Activated CD4-positive, alpha-beta T cell treated with anti-CD3 and anti-CD28 coated beads, Interleukin-2, Interleukin-6, amounts not matched to agents 100 ng/mL and 50 ng/mL, durations not matched to agents 16 hours and 8 hours (primary cell): ENCODE data around the gene ACER3.
"Not testable (repeated sequence)": the region's sequence is repeated elsewhere in the genome, so short reads cannot be mapped to it uniquely, and the experiment has no call there.

Experiments used
- DNase-seq: peaks from one replicate; pipeline ENCODE4 v3.0.0-alpha.2; 2020

ACER3 gene

GRCh38 chr11:76837696-76838677, 22.7 kb upstream of the ACER3 start:
- no peak for DNase-seq

GRCh38 chr11:76838678-76839068, 22.0 kb upstream of the ACER3 start:
- DNase-seq, result no peak

GRCh38 chr11:76839311-76839710, 21.4 kb upstream of the ACER3 start:
- no peak for DNase-seq

GRCh38 chr11:76841923-76842452, 18.7 kb upstream of the ACER3 start:
- DNase-seq, result no peak

- no peak for DNase-seq
Measured at GRCh38 chr11:76843907-76844306, 16.8 kb upstream of the ACER3 start.

- DNase-seq, result no peak
Measured at GRCh38 chr11:76844511-76844910, 16.2 kb upstream of the ACER3 start.

GRCh38 chr11:76845069-76845468, 15.6 kb upstream of the ACER3 start:
- DNase-seq, result no peak

- no peak for DNase-seq
Measured at GRCh38 chr11:76846441-76846840, 14.3 kb upstream of the ACER3 start.

- DNase-seq, result no peak
Measured at GRCh38 chr11:76849376-76849775, 11.3 kb upstream of the ACER3 start.

- no peak for DNase-seq
Measured at GRCh38 chr11:76850130-76850529, 10.6 kb upstream of the ACER3 start.

- DNase-seq, result no peak
Measured at GRCh38 chr11:76850815-76851214, 9.9 kb upstream of the ACER3 start.

GRCh38 chr11:76854709-76855108, 6.0 kb upstream of the ACER3 start:
- no peak for DNase-seq

- not testable (repeated sequence) for DNase-seq
Measured at GRCh38 chr11:76855670-76856069, 5.0 kb upstream of the ACER3 start.

- DNase-seq, result no peak
Measured at GRCh38 chr11:76856106-76856505, 4.6 kb upstream of the ACER3 start.

GRCh38 chr11:76856571-76856970, 4.1 kb upstream of the ACER3 start:
- no peak for DNase-seq

GRCh38 chr11:76857781-76858410, 2.8 kb upstream of the ACER3 start:
- no peak for DNase-seq

GRCh38 chr11:76859708-76860227, 950 bp upstream of the ACER3 start:
- DNase-seq, result no peak

- DNase-seq, result peak; percentile 6
Measured at GRCh38 chr11:76861490-76861953, 804 bp downstream of the ACER3 start.

- not testable (repeated sequence) for DNase-seq
Measured at GRCh38 chr11:76862794-76863193, 2.1 kb downstream of the ACER3 start.

GRCh38 chr11:76863196-76863777, 2.6 kb downstream of the ACER3 start:
- DNase-seq, result no peak

GRCh38 chr11:76872959-76873827, 12.5 kb downstream of the ACER3 start:
- DNase-seq, result no peak

GRCh38 chr11:76878014-76878413, 17.3 kb downstream of the ACER3 start:
- DNase-seq, result no peak
